Skeletal muscle tissue (tissue), 4 donors: Measurements from ENCODE around the gene IP6K3. TPM values are rescaled to one million over a fixed set of nuclear protein-coding genes. Genes with fewer than 3 reads are reported as not detected.

Experiments
- H3K27ac ChIP-seq: one replicate; pipeline ENCODE4 v1.7.0; 2013; ENCODE audit warnings: mild to moderate bottlenecking, low read depth, low read length, inconsistent platforms
- H3K27me3 ChIP-seq, 3 donors: one replicate each; pipeline ENCODE4 v1.7.0; 2013; ENCODE audit warnings: low read length in 3 of 3; ENCODE audit not compliant: control insufficient read depth in 3 of 3, insufficient read depth in 3 of 3
- H3K36me3 ChIP-seq, 3 donors: one replicate each; pipeline ENCODE4 v1.7.0; 2013; ENCODE audit warnings: low read length in 3 of 3; ENCODE audit not compliant: control insufficient read depth in 3 of 3, insufficient read depth in 3 of 3
- H3K4me1 ChIP-seq, 3 donors: one replicate each; pipeline ENCODE4 v1.7.0; 2013; ENCODE audit warnings: low read length in 3 of 3, mild to moderate bottlenecking in 3 of 3; ENCODE audit not compliant: control insufficient read depth in 3 of 3, insufficient read depth in 3 of 3
- H3K4me3 ChIP-seq, 3 donors: one replicate each; pipeline ENCODE4 v1.7.0; 2013; ENCODE audit warnings: low read length in 3 of 3
- H3K9ac ChIP-seq, 3 donors: one replicate each; pipeline ENCODE4 v1.7.0; 2013; ENCODE audit warnings: low read length in 3 of 3, mild to moderate bottlenecking in 3 of 3, moderate library complexity in 2 of 3, low read depth in 1 of 3
- H3K9me3 ChIP-seq, 3 donors: one replicate each; pipeline ENCODE4 v1.7.0; 2013; ENCODE audit warnings: low read length in 3 of 3; ENCODE audit not compliant: control insufficient read depth in 3 of 3
- total RNA-seq: library from RNA; depleted of rRNA; stranded (reverse); fragments of >200 nt; gene quantifications from one replicate; pipeline ENCODE4 v1.2.3, GENCODE V29; 2014
- donor health status: Osteomylitis.

The IP6K3 gene
- total RNA-seq, 1 donor from 2014 or later: 13.6 TPM

DNA sequence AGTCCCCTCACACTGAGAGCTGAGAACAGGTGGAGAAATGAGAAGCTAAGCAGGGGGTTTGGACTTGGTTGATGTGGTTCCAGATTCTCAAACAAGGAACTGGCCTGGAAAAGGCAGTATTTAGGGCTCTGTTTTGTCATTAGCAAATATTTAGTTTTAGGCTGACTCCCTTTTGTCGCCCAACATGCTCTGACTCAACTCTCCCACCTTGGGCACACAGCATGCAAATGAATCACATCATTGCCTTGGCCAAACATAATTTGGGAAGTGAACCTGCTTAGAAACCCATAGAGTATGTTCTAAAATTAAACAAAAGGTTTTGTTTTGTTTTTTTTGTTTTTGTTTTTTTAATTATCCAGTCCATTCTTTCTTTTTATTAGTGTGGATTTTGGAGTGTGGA is 25.7 kb downstream of the IP6K3 start:
- no peak overlapping the region for H3K4me3 ChIP-seq
- H3K27ac ChIP-seq: peak overlapping the region; percentile 21
- no peak overlapping the region for H3K9ac ChIP-seq
- H3K36me3 ChIP-seq: peaks cover 25 to 30% (median 30%) of the 10 kb centered on the region in 3 donors
- H3K27me3 ChIP-seq: no peaks in the 10 kb centered on the region
- peaks cover 0 to 11% (median 8%) of the 10 kb centered on the region in 3 donors for H3K4me1 ChIP-seq
- no peaks in the 10 kb centered on the region for H3K9me3 ChIP-seq

DNA sequence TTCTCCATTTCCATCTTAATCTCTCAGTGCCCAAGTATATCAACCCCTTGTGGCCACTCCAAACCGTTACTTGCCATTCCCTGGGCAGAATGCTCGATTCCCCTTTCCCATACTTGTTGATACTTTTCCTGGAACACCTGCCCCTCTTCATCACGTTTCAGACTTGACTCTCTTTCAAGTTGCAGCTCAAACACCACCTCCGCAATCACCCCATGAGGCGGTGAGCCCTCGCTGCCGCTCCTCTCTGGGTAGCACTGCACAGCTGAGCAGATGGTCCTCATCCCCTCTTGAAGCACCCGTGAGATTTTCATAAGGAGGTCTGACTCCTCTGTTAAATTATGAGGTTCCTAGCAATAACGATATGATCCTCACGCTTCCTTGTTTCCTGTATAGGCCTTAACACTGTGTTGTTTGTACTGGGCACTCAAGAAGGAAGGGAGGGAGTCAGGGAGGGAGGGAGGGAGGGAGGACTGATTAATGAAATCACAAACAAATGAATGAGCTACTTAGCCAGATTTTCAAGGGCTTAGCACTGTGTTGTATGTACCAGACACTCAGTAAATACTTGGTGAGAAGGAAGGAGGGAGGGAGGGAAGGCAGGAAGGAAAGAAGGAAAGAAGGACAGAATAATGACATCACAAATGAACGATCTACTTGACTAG is 27.2 kb downstream of the IP6K3 start:
- peaks cover 20 to 22% (median 20%) of the 10 kb centered on the region in 3 donors for H3K36me3 ChIP-seq
- H3K4me1 ChIP-seq: peaks cover 0 to 11% (median 8%) of the 10 kb centered on the region in 3 donors
- no peak overlapping the region for H3K4me3 ChIP-seq
- no peak overlapping the region for H3K9ac ChIP-seq
- no peak overlapping the region for H3K27ac ChIP-seq
- no peaks in the 10 kb centered on the region for H3K9me3 ChIP-seq
- no peaks in the 10 kb centered on the region for H3K27me3 ChIP-seq

- Histone ChIP-seq H3K27ac (no peak overlapping the region), H3K9ac (no peak overlapping the region), H3K36me3 (peaks cover 18 to 19% (median 18%) of the 10 kb centered on the region in 3 donors), H3K27me3 (no peaks in the 10 kb centered on the region), H3K9me3 (no peaks in the 10 kb centered on the region), H3K4me1 (peaks cover 0 to 10% (median 8%) of the 10 kb centered on the region in 3 donors), H3K4me3 (no peak overlapping the region)
Observed at GRCh38 chr6:33718713-33719112, 28.0 kb downstream of the IP6K3 start.

- H3K27me3 ChIP-seq: no peaks in the 10 kb centered on the region
- no peak overlapping the region for H3K9ac ChIP-seq
- H3K9me3 ChIP-seq: no peaks in the 10 kb centered on the region
- H3K36me3 ChIP-seq: peaks cover 10 to 15% (median 14%) of the 10 kb centered on the region in 3 donors
- H3K27ac ChIP-seq: peak overlapping the region; percentile 31
- H3K4me1 ChIP-seq: peaks cover 0 to 8% (median 7%) of the 10 kb centered on the region in 3 donors
- H3K4me3 ChIP-seq: no peak overlapping the region
Observed at GRCh38 chr6:33717934-33718455, 28.7 kb downstream of the IP6K3 start.

GRCh38 chr6:33716890-33717632 is 29.6 kb downstream of the IP6K3 start:
- Histone ChIP-seq H3K27ac (no peak overlapping the region), H3K27me3 (no peaks in the 10 kb centered on the region), H3K36me3 (peaks cover 2 to 7% (median 6%) of the 10 kb centered on the region in 3 donors)

DNA sequence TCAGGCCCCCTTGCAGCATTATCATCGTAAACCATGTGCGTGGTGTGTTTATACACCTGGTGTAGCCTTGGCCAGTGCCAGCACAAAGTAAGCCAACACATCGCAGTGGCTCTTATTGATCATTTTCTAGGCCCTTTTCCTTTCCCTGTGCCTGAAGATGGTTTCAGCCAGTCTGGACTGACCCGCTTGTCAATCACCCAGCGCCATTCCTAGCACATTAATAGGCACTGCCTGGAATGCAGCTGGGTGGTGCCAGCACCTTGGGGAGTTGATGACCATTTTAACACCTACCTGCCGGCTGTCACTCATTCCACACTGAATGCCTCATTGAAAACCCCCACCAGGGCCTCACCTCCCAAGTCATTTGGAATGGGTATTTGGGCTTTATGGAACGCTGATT is 30.3 kb downstream of the IP6K3 start:
- H3K36me3 ChIP-seq: peaks cover 0 to 3% (median 0%) of the 10 kb centered on the region in 3 donors
- H3K4me1 ChIP-seq: peaks cover 5 to 12% (median 12%) of the 10 kb centered on the region in 3 donors
- no peaks in the 10 kb centered on the region for H3K27me3 ChIP-seq
- H3K9me3 ChIP-seq: no peaks in the 10 kb centered on the region
- no peak overlapping the region for H3K27ac ChIP-seq
- no peak overlapping the region for H3K9ac ChIP-seq
- H3K4me3 ChIP-seq: no peak overlapping the region

More at GRCh38 chr6:33716890-33717632, 29.6 kb downstream of the IP6K3 start:
- Histone ChIP-seq H3K9ac (no peak overlapping the region), H3K4me3 (no peak overlapping the region), H3K4me1 (peaks cover 1 to 9% (median 8%) of the 10 kb centered on the region in 3 donors), H3K9me3 (no peaks in the 10 kb centered on the region)

- Histone ChIP-seq H3K36me3 (peaks cover 0 to 3% (median 2%) of the 10 kb centered on the region in 3 donors), H3K4me1 (peaks cover 22 to 29% (median 28%) of the 10 kb centered on the region in 3 donors), H3K27ac (no peak overlapping the region), H3K9ac (no peak overlapping the region), H3K27me3 (no peaks in the 10 kb centered on the region), H3K9me3 (no peaks in the 10 kb centered on the region), H3K4me3 (no peak overlapping the region)
Observed at GRCh38 chr6:33714385-33715040, 32.2 kb downstream of the IP6K3 start.

DNA sequence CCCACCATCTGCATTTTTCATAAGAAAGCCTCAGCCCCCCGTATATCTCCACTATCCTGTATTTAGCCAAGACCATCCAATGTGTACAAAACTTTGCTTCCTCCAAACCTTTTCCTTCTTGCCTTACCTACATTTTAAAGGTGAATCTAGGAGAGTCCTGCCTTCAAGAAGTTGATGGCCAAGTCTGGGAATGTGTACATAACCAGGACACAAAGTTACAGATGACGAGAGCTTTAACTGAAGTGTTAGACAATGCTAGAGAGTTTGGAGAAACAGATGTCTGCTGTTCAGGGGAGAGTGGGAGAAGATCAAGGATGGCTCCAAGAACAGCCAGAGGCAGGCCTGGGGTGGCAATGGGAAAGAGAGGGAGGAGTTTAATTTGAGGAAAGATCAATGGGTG is 32.9 kb downstream of the IP6K3 start:
- Histone ChIP-seq H3K27ac (no peak overlapping the region), H3K4me1 (peaks cover 23 to 36% (median 36%) of the 10 kb centered on the region in 3 donors), H3K9me3 (no peaks in the 10 kb centered on the region), H3K9ac (no peak overlapping the region), H3K4me3 (no peak overlapping the region), H3K36me3 (peaks cover 0 to 10% (median 2%) of the 10 kb centered on the region in 3 donors), H3K27me3 (no peaks in the 10 kb centered on the region)

- Histone ChIP-seq H3K27ac (no peak overlapping the region), H3K36me3 (peaks cover 2 to 13% (median 4%) of the 10 kb centered on the region in 3 donors), H3K4me3 (no peak overlapping the region), H3K9ac (no peak overlapping the region), H3K9me3 (no peaks in the 10 kb centered on the region), H3K27me3 (no peaks in the 10 kb centered on the region), H3K4me1 (peaks cover 23 to 43% (median 34%) of the 10 kb centered on the region in 3 donors)
Observed at GRCh38 chr6:33712914-33713313, 33.8 kb downstream of the IP6K3 start.
